WTC11 (cell line): ENCODE results near the gene CORIN. TPM values are rescaled to one million over a fixed set of nuclear protein-coding genes. Genes with fewer than 3 reads are reported as not detected.

ENCODE experiments used
- ATAC-seq: fragments of 200-7000 bp; cut with Tn5 transposase; 2 replicates; pipeline ENCODE4 v1.10.0; 2021; ENCODE audit warnings: mild to moderate bottlenecking, moderate library complexity
- CTCF ChIA-PET: fragments of 300-600 bp; sonication (Branson Sonifier 250); formaldehyde crosslinking; loops from one replicate; lab custom pipeline; 2021; ENCODE audit warnings: antibody characterized with exemption; lab: Charles Lee
- POLR2A ChIA-PET: fragments of 350-600 bp; sonication (Branson Sonifier 250); formaldehyde crosslinking; loops from one replicate; lab custom pipeline; 2021; ENCODE audit warnings: antibody characterized with exemption; lab: Charles Lee
- DNase-seq: peaks from one replicate; pipeline ENCODE4 v3.0.0; 2021; ENCODE audit warnings: low spot score
- H3K27ac Mint-ChIP-seq: 2 replicates; pipeline ENCODE4 v1.8.0; 2021; ENCODE audit warnings: mixed read lengths
- H3K27me3 Mint-ChIP-seq: 2 replicates; pipeline ENCODE4 v1.8.0; 2021; ENCODE audit warnings: low read depth, mild to moderate bottlenecking, moderate library complexity, mixed read lengths
- H3K36me3 Mint-ChIP-seq: 2 replicates; pipeline ENCODE4 v1.8.0; 2021; ENCODE audit warnings: mixed read lengths
- H3K4me1 Mint-ChIP-seq: 2 replicates; pipeline ENCODE4 v1.8.0; 2022; ENCODE audit warnings: mixed read lengths
- H3K4me3 Mint-ChIP-seq: 2 replicates; pipeline ENCODE4 v1.8.0; 2021; ENCODE audit warnings: mild to moderate bottlenecking, moderate library complexity, mixed read lengths
- H3K9me3 Mint-ChIP-seq: 2 replicates; pipeline ENCODE4 v1.8.0; 2021; ENCODE audit warnings: mixed read lengths
- CBFB ChIP-seq: sonication (generic); formaldehyde crosslinking; IDR thresholded peaks from 2 replicates; pipeline ENCODE4 v1.8.1; 2022; ENCODE audit warnings: mild to moderate bottlenecking, low read depth, missing genetic modification reagents
- E2F1 ChIP-seq: sonication (generic); formaldehyde crosslinking; IDR thresholded peaks from 2 replicates; pipeline ENCODE4 v1.8.0; 2022; ENCODE audit warnings: mild to moderate bottlenecking, missing genetic modification reagents
- EMX1 ChIP-seq: fragments of 250-450 bp; sonication (Bioruptor Pico); IDR thresholded peaks from 2 replicates; pipeline ENCODE4 v1.8.0; 2021; ENCODE audit warnings: mild to moderate bottlenecking
- GABPB1 ChIP-seq: sonication (generic); formaldehyde crosslinking; IDR thresholded peaks from 2 replicates; pipeline ENCODE4 v1.8.1; 2023; ENCODE audit warnings: mild to moderate bottlenecking, missing genetic modification reagents
- HMGXB4 ChIP-seq: sonication (generic); formaldehyde crosslinking; IDR thresholded peaks from 2 replicates; pipeline ENCODE4 v1.8.1; 2023; ENCODE audit warnings: mild to moderate bottlenecking, moderate library complexity, missing genetic modification reagents
- IRF1 ChIP-seq: sonication (generic); formaldehyde crosslinking; IDR thresholded peaks from 2 replicates; pipeline ENCODE4 v1.8.0; 2023; ENCODE audit warnings: missing genetic modification reagents
- KAT7 ChIP-seq: sonication (generic); formaldehyde crosslinking; IDR thresholded peaks from 2 replicates; pipeline ENCODE4 v1.8.1; 2023; ENCODE audit warnings: missing genetic modification reagents, mild to moderate bottlenecking, borderline replicate concordance
- MLX ChIP-seq: sonication (generic); formaldehyde crosslinking; IDR thresholded peaks from 2 replicates; pipeline ENCODE4 v1.8.1; 2023; ENCODE audit warnings: mild to moderate bottlenecking, missing genetic modification reagents, moderate library complexity
- MYBL2 ChIP-seq: sonication (generic); formaldehyde crosslinking; IDR thresholded peaks from 2 replicates; pipeline ENCODE4 v1.8.1; 2023; ENCODE audit warnings: mild to moderate bottlenecking, moderate library complexity, missing genetic modification reagents
- NFATC4 ChIP-seq: fragments of 250-450 bp; sonication (Bioruptor Pico); IDR thresholded peaks from 2 replicates; pipeline ENCODE4 v1.9.0; 2021; ENCODE audit warnings: mild to moderate bottlenecking
- NFE2L1 ChIP-seq: sonication (generic); formaldehyde crosslinking; IDR thresholded peaks from 2 replicates; pipeline ENCODE4 v1.8.1; 2023; ENCODE audit warnings: missing genetic modification reagents
- NFYB ChIP-seq: sonication (generic); formaldehyde crosslinking; conservative IDR thresholded peaks from 2 replicates; pipeline ENCODE4 v1.8.0; 2022; ENCODE audit warnings: low read depth, missing genetic modification reagents
- PRDM15 ChIP-seq: sonication (generic); formaldehyde crosslinking; IDR thresholded peaks from 2 replicates; pipeline ENCODE4 v1.8.0; 2022; ENCODE audit warnings: missing genetic modification reagents
- PRRX2 ChIP-seq: fragments of 250-450 bp; sonication (Bioruptor Pico); IDR thresholded peaks from 2 replicates; pipeline ENCODE4 v1.8.0; 2021; ENCODE audit warnings: mild to moderate bottlenecking
- RELA ChIP-seq: sonication (generic); formaldehyde crosslinking; IDR thresholded peaks from 2 replicates; pipeline ENCODE4 v1.8.1; 2022; ENCODE audit warnings: missing genetic modification reagents, mild to moderate bottlenecking, borderline replicate concordance
- SOX15 ChIP-seq: fragments of 250-450 bp; sonication (Bioruptor Pico); IDR thresholded peaks from 2 replicates; pipeline ENCODE4 v1.9.0; 2021; ENCODE audit warnings: mild to moderate bottlenecking
- TCF7 ChIP-seq: sonication (generic); formaldehyde crosslinking; IDR thresholded peaks from 2 replicates; pipeline ENCODE4 v1.8.0; 2022; ENCODE audit warnings: mild to moderate bottlenecking, low read depth, missing genetic modification reagents, moderate library complexity
- TEAD4 ChIP-seq: sonication (generic); formaldehyde crosslinking; IDR thresholded peaks from 2 replicates; pipeline ENCODE4 v1.8.0; 2022; ENCODE audit warnings: mild to moderate bottlenecking, missing genetic modification reagents
- TP53 ChIP-seq: sonication (generic); formaldehyde crosslinking; IDR thresholded peaks from 2 replicates; pipeline ENCODE4 v1.8.1; 2023; ENCODE audit warnings: mild to moderate bottlenecking, missing genetic modification reagents
- ZNF219 ChIP-seq: sonication (generic); formaldehyde crosslinking; IDR thresholded peaks from 2 replicates; pipeline ENCODE4 v1.8.0; 2023; ENCODE audit warnings: missing genetic modification reagents, mild to moderate bottlenecking, borderline replicate concordance
- ZNF263 ChIP-seq: sonication (generic); formaldehyde crosslinking; IDR thresholded peaks from 2 replicates; pipeline ENCODE4 v1.8.1; 2022; ENCODE audit warnings: low read depth, mild to moderate bottlenecking, moderate library complexity, missing genetic modification reagents
- ZNF317 ChIP-seq: sonication (generic); formaldehyde crosslinking; IDR thresholded peaks from 2 replicates; pipeline ENCODE4 v1.8.1; 2023; ENCODE audit warnings: low read depth, mild to moderate bottlenecking, moderate library complexity, missing genetic modification reagents, borderline replicate concordance
- ZNF396 ChIP-seq: fragments of 250-450 bp; sonication (Bioruptor Pico); IDR thresholded peaks from 2 replicates; pipeline ENCODE4 v1.8.0; 2021; ENCODE audit warnings: mild to moderate bottlenecking, moderate library complexity, borderline replicate concordance
- ZNF423 ChIP-seq: fragments of 250-450 bp; sonication (Bioruptor Pico); IDR thresholded peaks from 2 replicates; pipeline ENCODE4 v2.1.2; 2022; ENCODE audit warnings: mild to moderate bottlenecking, moderate library complexity
- ZNF512 ChIP-seq: sonication (generic); formaldehyde crosslinking; IDR thresholded peaks from 2 replicates; pipeline ENCODE4 v1.8.1; 2022; ENCODE audit warnings: missing genetic modification reagents, borderline replicate concordance
- total RNA-seq: library from RNA; stranded (reverse); gene quantifications from 3 replicates; pipeline ENCODE4 v1.2.3, GENCODE V29; 2021
- TF ChIP-seq, protein P1 (sequence below): sonication (generic); formaldehyde crosslinking; IDR thresholded peaks from 2 replicates; pipeline ENCODE4 v1.8.1; 2022; ENCODE audit warnings: low read depth, missing genetic modification reagents, borderline replicate concordance

Gene CORIN
- total RNA-seq, 1 experiment from 2014 or later = 0.33 TPM

GRCh38 chr4:47840291-47840690 is 2.4 kb upstream of the CORIN start:
- peaks cover 10% of the 10 kb centered on the region; the same call in 1 of the 2 replicates for H3K27me3 Mint-ChIP-seq
- H3K9me3 Mint-ChIP-seq = no peaks in the 10 kb centered on the region
- peaks cover 24% of the 10 kb centered on the region for H3K4me1 Mint-ChIP-seq
- ATAC-seq = no peak
- no peak for DNase-seq
- CTCF ChIA-PET = interaction anchor here (0.9 to 8.0 kb wide), 11 partner anchors 29 to 217 kb away, joined by 3 to 470 read pairs (median 4); no protein-coding TSS in a partner anchor
- TF ChIP-seq GABPB1 (CRISPR knock-in tag) (no peak), TCF7 (no peak), ZNF317 (no peak), TP53 (CRISPR knock-in tag) (no peak), MLX (CRISPR knock-in tag) (no peak), ZNF423 (CRISPR knock-in tag) (no peak), E2F1 (CRISPR knock-in tag) (no peak), ZNF263 (CRISPR knock-in tag) (no peak), TEAD4 (CRISPR knock-in tag) (no peak), SOX15 (CRISPR knock-in tag) (no peak), PRDM15 (no peak), KAT7 (CRISPR knock-in tag) (no peak)
- peaks cover 10% of the 10 kb centered on the region for H3K36me3 Mint-ChIP-seq
- H3K4me3 Mint-ChIP-seq = no peak overlapping the region
- H3K27ac Mint-ChIP-seq = no peak overlapping the region
- POLR2A ChIA-PET = no interaction called here

GRCh38 chr4:47839259-47839658 is 1.4 kb upstream of the CORIN start:
- no peak overlapping the region for H3K4me3 Mint-ChIP-seq
- no peak for ATAC-seq
- TF ChIP-seq EMX1 (CRISPR knock-in tag) (no peak), RELA (CRISPR knock-in tag) (no peak), CBFB (CRISPR knock-in tag) (no peak), KAT7 (CRISPR knock-in tag) (no peak), NFYB (CRISPR knock-in tag) (no peak), NFE2L1 (CRISPR knock-in tag) (no peak), NFATC4 (CRISPR knock-in tag) (no peak), ZNF512 (CRISPR knock-in tag) (no peak), ZNF219 (CRISPR knock-in tag) (no peak), PRRX2 (CRISPR knock-in tag) (no peak), IRF1 (no peak), MYBL2 (CRISPR knock-in tag) (no peak), ZNF396 (CRISPR knock-in tag) (no peak), HMGXB4 (CRISPR knock-in tag) (no peak)
- TF ChIP-seq, protein P1, sequence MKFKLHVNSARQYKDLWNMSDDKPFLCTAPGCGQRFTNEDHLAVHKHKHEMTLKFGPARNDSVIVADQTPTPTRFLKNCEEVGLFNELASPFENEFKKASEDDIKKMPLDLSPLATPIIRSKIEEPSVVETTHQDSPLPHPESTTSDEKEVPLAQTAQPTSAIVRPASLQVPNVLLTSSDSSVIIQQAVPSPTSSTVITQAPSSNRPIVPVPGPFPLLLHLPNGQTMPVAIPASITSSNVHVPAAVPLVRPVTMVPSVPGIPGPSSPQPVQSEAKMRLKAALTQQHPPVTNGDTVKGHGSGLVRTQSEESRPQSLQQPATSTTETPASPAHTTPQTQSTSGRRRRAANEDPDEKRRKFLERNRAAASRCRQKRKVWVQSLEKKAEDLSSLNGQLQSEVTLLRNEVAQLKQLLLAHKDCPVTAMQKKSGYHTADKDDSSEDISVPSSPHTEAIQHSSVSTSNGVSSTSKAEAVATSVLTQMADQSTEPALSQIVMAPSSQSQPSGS (CRISPR knock-in tag) = no peak

More at GRCh38 chr4:47839259-47839658, 1.4 kb upstream of the CORIN start:
- POLR2A ChIA-PET = no interaction called here
- Mint-ChIP-seq H3K9me3 (no peaks in the 10 kb centered on the region), H3K36me3 (peaks cover 9% of the 10 kb centered on the region), H3K4me1 (peaks cover 28% of the 10 kb centered on the region), H3K27ac (no peak overlapping the region), H3K27me3 (peaks cover 10% of the 10 kb centered on the region; the same call in 1 of the 2 replicates)
- no peak for DNase-seq
- CTCF ChIA-PET = interaction anchor here (0.5 to 8.0 kb wide), 20 partner anchors 13 to 248 kb away, joined by 3 to 470 read pairs (median 3); no protein-coding TSS in a partner anchor
